SK-N-DZ (cell line): ENCODE measurements around the gene YIPF6. TPM values are rescaled to one million over a fixed set of nuclear protein-coding genes. Genes with fewer than 3 reads are reported as not detected.
"Not testable (repeated sequence)": the region's sequence is repeated elsewhere in the genome, so short reads cannot be mapped to it uniquely, and the experiment has no call there.

Source experiments
- DNase-seq: peaks from one replicate; pipeline ENCODE4 v3.0.0-alpha.2; 2015; ENCODE audit warnings: low spot score
- polyA plus RNA-seq, 2 experiments: library from polyadenylated mRNA; depleted of rRNA; stranded (reverse); fragments of >200 nt; gene quantifications; 2 replicates each; pipeline ENCODE4 v1.2.3, GENCODE V29; 2014

YIPF6 gene, protein sequence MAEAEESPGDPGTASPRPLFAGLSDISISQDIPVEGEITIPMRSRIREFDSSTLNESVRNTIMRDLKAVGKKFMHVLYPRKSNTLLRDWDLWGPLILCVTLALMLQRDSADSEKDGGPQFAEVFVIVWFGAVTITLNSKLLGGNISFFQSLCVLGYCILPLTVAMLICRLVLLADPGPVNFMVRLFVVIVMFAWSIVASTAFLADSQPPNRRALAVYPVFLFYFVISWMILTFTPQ
- polyA plus RNA-seq (2014; cell fraction: cytosol; rRNA removed): 20.7 and 24.4 TPM in 2 replicates
- polyA plus RNA-seq (2014; cell fraction: nucleus; rRNA removed): 14.1 and 17.1 TPM in 2 replicates

DNA sequence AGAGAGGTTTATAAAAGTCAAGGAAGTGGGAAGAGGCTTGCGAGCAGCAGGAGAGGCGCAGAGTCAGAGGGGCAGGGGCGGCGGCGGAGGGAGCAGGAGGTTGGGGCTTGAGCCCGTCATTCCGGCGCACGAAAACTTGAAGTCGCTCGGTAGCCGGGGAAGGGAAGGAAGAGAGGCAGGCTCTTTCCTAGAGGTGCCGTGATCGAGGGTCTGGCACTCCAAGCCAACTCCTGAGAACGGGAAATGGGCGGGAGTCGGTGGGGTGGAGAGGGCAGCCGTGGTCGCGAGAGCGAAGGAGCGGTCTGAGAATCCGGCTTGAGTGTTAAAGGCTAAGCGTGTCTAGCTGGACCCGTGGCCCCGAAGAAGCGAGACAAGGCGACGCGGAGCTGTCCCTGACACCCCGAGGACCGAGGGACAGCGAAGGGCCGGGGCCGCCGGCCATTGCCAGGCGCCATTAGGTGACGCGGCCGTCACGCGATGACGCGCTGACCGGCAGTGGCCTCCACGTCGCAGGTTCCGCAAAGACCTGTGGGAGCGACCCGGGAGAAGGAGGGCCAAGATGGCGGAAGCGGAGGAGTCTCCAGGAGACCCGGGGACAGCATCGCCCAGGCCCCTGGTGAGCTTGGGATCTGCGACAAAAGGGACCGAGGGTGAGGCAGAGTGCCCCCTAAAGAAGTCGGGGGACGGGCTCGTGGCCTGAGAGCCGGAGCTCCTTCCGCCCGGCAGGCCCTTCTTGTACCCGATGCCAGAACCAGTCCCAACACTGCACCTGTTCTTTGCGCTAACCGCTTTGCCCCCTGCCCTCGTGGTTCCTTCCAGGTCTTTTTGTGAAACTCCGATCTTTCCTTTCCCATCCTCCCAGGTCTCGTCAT, at the start of gene YIPF6:
TSS of gene YIPF6 (plus strand) at position 544 of the 872 bp plus-strand sequence. CDS start at position 560, 16 bp downstream.
- peak; percentile 69 for DNase-seq

DNA sequence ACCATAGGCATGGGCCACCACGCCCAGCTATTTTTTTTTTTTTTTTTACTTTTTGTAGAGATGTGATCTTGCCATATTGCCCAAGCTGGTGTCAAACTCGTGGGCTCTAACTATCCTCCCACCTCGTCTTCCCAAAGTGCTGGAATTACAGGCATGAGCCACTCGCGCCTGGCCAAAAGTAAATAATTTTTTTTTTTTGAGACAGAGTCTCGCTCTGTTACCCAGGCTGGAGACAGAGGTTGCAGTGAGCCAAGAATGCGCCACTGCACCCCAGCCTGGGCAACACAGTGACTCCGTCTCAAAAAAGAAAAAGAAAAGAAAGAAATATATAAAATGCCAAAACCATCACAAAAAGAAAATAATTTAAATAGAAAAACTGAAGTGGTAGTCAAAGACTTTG, 47.1 kb upstream of the YIPF6 start:
- no peak for DNase-seq

DNA sequence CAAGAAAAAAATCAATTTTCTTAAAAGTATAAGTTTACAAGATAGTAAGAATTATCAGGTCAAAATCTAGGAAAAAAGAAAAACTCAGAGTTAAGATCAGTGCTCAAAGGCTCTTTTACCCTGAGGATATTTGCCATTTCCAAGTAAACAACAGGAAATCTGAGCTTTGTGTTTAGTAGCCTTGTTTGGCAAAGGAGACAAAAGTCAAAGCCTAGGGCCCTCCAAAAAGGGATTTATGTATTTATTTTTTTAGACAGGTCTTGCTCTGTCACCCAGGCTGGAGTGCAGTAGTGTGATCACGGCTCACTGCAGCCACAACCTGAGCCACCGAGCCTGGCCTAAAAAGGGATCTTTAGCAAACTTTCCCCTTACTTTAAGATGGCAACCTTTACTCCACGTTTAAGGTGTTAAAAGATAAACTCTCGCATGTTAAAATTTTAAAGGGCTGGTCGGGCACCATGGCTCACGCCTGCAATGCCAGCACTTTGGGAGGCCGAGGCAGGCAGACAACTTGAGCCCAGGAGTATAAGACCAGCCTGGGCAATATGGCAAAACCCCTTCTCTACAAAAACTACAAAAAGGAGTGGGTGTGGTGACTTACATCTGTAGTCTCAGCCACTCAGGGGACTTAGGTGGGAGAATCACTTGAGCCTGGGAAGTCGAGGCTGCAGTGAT, 44.2 kb upstream of the YIPF6 start:
- no peak for DNase-seq

DNA sequence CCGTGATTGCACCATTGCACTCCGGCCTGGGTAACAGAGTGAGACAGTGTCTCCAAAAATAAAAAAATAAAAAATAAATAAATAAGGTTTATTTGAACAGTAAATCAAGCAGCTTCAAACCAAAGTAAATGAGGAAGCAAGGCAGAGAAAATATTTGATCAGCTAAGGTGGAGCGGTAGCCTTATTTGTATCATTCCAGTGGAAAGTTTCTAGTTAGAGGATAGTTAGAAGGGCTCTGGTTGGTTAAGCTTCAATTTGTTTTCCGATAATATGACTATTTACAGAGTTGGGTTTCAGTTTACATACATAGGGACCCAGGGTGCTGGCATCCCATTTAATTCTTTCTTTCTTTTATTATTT, 43.7 kb upstream of the YIPF6 start:
- DNase-seq: no peak

DNA sequence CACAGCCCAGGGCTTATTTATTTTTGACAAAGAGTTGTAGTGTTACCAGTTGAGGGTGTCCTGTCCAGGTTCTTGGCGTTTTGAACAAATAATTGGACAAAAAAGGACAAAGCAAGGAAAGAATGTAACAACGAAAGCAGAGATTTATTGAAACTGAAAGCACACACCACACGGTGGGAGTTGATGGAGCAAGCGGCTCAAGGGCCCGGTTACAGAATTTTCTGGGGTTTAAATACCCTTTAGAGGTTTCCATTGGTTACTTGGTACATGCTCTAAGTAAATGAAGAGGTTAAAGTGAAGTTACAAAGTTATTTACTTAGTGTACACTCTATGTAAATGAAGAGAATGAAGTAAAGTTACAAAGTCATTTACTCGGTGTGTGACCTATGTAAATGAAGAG, 37.8 kb upstream of the YIPF6 start:
- DNase-seq: no peak

DNA sequence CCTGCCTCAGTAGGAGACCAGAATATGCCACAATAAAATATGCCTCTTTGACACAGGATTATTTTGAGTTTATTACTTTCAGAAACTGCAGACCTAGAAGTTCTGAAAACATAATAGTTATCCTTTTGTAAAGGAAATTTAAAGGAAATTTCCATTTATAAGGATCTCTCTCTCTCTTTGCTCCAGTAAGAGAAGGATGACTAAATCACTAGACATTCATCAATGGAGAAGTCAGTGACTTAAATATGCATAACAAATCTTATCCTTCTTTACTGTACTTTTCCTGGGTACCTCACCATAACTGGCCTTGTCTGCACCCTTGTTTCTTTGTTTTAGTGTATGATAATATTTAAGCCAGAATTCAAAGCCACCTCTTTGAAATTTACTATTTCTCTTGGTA, 37.3 kb upstream of the YIPF6 start:
- DNase-seq: no peak

DNA sequence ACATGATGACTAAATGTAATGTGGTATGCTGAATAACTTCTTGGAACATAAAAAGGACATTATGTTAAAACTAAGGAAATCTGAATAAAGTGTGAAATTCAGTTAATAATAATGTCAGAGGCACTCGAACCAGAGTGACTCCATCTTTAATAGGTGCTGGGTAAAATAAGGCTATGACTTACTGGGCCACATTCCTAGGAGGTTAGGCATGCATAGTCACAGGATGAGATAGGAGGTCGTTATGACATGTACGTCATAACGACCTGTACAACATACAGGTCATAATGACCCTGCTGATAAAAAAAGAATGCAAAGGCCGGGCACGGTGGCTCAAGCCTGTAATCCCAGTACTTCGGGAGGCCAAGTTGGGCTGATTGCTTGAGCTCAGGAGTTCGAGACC, 36.7 kb upstream of the YIPF6 start:
- DNase-seq: no peak

DNA sequence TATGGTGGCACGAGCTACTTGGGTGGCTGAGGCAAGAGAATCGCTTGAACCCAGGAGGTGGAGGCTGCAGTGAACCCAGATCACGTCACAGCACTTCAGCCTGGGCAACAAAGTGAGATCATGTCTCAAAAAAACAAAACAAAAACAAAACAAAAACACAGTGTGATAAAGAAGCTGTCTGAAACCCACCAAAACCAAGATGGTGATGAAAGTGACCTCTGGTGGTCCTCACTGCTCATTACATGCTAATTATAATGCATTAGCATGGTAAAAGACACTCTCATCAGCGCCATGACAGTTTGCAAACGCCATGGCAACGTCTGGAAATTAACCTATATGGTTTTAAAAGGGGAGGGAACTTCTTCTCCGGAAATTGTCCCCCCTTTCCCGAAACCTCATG, 36.2 kb upstream of the YIPF6 start:
- peak; percentile 38 for DNase-seq

DNA sequence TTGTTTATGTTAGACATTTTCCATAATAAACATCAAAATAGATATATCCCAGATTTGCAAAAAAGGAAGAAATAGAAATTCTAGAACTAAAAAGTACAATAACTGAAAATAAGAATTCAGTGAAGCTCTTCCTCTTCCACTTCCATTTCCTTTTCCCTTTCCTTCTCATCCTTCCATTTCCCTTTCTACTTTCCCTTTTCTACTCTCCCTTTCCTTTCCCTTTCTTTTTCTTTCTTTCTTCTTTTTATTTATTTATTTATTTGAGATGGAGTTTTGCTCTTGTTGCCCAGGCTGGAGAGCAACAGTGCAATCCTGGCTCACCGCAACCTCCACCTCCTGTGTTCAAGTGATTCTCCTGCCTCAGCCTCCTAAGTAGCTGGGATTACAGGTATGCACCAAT, 35.0 kb upstream of the YIPF6 start:
- no peak for DNase-seq

DNA sequence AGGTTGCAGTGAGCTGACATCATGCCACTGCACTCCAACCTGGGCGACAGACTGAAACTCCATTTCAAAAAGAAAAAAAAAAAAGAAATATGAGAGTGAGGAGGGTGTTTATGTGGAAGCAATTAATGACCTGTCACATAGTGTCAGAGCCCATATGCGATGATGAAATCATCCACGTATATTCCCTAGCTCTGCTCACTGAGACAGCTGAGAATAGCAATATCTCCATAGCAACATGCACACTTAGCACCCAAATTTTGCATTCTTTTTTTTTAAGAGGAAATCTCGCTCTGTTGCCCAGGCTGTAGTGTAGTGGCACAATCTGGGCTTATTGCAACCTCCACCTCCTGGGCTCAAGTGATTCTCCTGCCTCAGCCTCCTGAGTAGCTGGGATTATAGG, 34.1 kb upstream of the YIPF6 start:
- DNase-seq: no peak

DNA sequence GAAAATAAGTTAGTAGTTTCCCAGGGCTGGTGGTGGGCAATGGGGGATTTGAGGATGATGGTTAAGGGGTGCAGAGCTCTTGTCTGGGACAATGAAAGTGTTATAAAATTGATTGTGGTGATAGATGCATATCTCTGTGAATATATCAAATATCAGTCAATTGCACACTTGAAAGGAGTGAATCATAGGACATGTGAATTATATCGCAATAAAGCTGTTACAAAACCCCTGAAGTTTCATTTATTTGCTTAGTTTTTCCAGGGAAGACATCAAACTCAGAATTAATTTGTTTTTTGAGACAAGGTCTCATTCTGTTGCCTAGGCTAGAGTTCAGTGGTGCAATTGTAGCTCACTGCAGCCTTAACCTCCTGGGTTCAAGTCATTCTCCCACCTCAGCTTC, 17.9 kb upstream of the YIPF6 start:
- DNase-seq: no peak

DNA sequence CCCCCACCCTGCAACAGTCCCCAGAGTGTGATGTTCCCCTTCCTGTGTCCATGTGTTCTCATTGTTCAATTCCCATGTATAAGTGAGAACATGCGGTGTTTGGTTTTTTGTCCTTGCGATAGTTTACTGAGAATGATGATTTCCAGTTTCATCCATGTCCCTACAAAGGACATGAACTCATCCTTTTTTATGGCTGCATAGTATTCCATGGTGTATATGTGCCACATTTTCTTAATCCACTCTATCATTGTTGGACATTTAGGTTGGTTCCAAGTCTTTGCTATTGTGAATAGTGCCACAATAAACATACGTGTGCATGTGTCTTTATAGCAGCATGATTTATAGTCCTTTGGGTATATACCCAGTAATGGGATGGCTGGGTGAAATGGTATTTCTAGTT, 12.7 kb upstream of the YIPF6 start:
- DNase-seq: not testable (repeated sequence)

DNA sequence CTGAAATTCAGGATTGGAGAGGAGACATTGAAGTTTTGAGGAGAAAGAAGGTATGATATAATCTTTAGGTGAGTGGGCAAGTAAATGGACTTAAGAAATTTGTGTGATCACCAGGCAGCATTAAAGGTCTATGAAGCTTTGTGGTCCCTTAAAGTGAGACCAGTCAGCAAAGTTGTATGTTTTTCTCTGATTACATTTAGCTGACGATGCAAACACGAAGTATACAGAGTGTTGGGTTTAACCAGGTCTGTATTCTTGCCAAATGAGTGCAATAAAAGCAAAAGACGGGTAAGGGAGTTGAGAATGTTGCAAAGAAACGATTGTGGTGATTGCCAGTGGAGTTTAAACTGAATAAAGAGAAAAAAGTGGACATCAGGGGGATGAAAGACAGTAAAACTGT, 11.6 kb upstream of the YIPF6 start:
- no peak for DNase-seq

DNA sequence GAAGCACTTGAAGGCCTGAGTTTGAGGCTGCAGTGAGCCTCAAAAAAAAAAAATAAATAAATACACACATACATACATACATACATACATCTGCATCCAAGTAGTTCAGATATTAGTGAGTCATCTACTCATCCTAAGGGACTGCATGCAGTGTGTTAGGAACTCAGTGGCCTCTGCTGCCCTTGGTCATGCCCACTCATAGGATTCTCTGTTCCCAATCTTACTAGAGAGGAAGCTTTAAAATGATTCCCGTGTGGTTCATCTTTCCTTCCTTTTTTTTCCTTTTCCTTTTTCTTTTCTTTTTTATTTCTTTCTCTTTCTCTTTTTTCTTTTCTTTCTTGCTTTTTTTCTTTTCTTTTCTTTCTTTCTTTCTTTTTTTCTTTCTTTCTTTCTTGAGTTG, 10.9 kb upstream of the YIPF6 start:
- no peak for DNase-seq

DNA sequence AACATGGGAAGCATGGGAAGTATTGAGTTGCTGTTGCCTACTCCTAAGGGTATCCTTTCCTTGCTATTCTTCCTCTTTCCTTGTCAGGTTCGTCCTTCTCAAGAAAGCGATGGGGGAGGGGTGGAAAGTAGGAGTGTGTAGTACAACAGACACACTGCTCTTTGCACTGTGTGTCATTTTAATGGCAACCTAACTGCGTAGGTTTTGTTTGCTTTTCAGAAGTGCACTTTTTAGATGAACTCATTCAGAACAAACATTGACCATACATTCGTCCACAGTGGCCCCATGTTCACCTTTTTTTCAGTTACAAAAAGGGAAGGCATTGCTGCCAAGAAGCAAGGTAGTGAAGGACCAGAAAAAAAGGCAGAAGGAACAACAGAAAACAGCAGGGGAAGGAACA, 10.2 kb upstream of the YIPF6 start:
- no peak for DNase-seq

DNA sequence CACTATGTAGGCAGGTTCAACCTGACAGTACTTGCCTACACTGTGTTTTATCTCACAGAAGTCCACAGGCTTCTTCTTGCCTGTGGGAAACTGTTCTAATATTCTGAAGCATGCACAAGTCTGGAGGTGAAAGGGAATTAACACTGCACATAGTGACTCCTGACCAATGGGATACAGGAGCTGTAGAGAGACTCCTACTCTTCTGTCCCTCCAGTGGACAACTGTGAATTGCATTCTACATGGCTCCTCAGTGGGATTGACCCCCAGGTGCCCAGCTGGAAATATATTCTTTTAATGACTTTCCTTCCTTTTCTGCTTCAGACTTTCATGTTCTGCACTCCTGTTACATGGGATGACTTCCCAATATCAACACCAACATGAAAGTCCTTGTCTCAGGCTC, 8.2 kb upstream of the YIPF6 start:
- DNase-seq: peak; percentile 7

DNA sequence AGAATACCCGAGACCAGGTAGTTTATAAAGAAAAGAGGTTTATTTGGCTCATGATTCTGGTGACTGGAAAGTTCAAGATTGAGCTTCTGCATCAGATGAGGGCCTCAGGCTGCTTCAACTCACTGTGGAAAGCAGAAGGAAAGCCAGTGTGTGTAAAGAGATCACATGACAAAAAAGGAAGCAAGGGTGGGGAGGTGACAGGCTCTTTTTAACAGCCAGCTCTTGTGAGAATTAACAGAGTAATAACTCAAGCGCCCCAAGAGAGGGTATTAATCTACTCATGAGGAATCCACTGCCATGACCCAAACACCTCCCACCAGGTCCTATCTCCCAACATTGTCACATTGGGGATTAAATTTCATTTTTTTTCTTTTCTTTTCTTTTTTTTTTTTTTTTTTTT, 6.3 kb upstream of the YIPF6 start:
- DNase-seq: no peak

DNA sequence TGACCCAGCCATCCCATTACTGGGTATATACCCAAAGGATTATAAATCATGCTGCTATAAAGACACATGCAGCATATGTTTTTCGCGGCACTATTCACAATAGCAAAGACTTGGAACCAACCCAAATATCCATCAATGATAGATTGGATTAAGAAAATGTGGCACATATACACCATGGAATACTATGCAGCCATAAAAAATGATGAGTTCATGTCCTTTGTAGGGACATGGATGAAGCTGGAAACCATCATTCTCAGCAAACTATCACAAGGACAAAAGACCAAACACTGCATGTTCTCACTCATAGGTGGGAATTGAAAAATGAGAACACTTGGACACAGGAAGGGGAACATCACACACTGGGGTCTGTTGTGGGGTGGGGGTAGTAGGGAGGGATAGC, 5.1 kb upstream of the YIPF6 start:
- not testable (repeated sequence) for DNase-seq

DNA sequence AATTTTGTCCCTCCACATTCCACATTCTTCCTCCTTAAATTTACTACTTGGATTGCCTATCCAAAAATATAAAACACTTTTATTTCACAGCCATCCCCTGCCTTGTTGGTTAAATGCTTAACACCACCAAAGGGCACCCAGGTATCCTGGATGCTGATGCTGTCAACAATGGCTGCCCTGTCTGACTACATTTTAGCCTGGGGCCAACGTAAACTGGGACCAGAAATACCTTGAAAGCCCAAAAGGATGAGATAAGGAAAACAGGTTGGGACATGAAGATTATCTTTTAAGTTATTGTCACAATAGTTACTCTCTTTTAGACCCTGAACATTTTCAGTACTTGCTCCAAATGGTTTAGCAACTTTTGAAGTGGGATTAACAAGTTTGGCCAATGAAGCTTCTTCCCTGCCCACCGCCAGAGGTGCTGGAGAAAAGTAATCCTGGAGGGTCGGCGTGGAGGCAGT, 775 bp upstream of the YIPF6 start:
- DNase-seq: peak; percentile 1

DNA sequence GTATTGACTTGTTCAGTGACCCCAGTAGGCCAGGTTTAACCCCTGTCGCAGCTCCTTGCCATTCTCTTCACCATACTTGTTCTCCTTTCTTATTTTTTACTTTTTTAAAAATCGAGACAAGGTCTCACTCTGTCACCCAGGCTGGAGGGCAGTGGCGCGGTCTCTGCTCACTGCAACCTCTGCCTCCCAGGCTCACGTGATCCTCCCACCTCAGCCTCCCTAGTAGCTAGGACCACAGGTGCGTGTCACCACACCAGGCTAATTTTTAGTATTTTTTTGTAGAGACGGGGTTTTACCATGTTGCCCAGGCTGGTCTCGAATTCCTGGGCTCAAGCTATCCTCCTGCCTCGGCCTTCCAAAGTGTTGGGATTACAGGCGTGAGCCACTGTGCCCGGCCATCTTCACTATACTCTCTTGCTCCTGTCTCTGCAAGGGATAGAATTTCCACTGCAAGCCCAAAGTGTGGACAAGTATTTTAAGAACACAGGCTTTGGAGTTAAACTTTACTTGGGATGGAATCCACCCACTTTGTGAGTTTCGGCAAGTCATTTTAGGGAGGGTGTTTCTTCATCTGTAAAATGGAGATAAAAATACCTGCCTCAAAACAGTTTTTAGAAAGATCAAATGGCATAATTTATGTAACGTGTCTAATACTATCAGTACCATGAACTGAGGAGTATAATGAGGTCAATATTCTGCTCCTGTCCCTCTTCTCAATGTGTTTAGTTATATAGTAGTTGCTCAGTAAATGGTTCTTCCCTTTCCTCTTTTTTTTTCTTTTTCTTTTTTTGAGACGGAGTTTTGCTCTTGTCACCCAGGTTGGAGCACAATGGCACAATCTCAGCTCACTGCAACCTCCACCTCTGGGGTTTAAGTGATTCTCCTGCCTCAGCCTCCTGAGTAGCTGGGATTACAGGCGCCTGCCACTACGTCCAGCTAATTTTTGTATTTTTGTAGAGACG, 973 bp downstream of the YIPF6 start:
- no peak for DNase-seq
